A673 (cell line): ENCODE results near the gene GABRB3.

Source experiments
- CTCF ChIP-seq: fragments of 300-800, 200-600 bp; sonication (generic); conservative IDR thresholded peaks from 2 replicates; pipeline ENCODE4 v1.5.1; 2017; ENCODE audit warnings: low read depth, mild to moderate bottlenecking, antibody characterized with exemption, low read length, moderate library complexity, mixed read lengths
- EZH2 ChIP-seq: fragments of 200-600 bp; sonication (generic); IDR thresholded peaks from 2 replicates; pipeline ENCODE4 v1.6.1; 2017; ENCODE audit warnings: borderline replicate concordance, low read depth, mild to moderate bottlenecking, mixed read lengths, antibody characterized with exemption, low read length; ENCODE audit not compliant: poor library complexity, severe bottlenecking

GRCh38 chr15:26807517-26808427 is 34.9 kb upstream of the GABRB3 start:
- no peak for TF ChIP-seq CTCF
- TF ChIP-seq EZH2 = no peak
